A673 (cell line): ENCODE data around the gene LUZP1. TPM values are rescaled to one million over a fixed set of nuclear protein-coding genes. Genes with fewer than 3 reads are reported as not detected.

Experiments used
- BruUV-seq: library from RNA; stranded (reverse); fragments of 400-500 nt; replicated peaks from 2 replicates; lab custom pipeline; 2021; lab: Mats Ljungman, UMichigan
- CTCF ChIA-PET: fragments of 300-600 bp; sonication (Branson Sonifier 250); formaldehyde crosslinking; loops from one replicate; lab custom pipeline; 2022; ENCODE audit warnings: antibody characterized with exemption; lab: Charles Lee
- POLR2A ChIA-PET: fragments of 300-600 bp; sonication (Branson Sonifier 250); formaldehyde crosslinking; loops from one replicate; lab custom pipeline; 2022; ENCODE audit warnings: antibody characterized with exemption; ENCODE audit not compliant: low non-redundant PET; lab: Charles Lee
- DNase-seq: peaks from one replicate; pipeline ENCODE4 v3.0.0-alpha.2; 2015; ENCODE audit warnings: low spot score
- H3K27ac ChIP-seq: fragments of 200-600 bp; sonication (generic); 2 replicates; pipeline ENCODE4 v1.5.1; 2016; ENCODE audit warnings: mixed run types, low read depth, mild to moderate bottlenecking, mixed read lengths, antibody characterized with exemption, low read length; ENCODE audit not compliant: poor library complexity, severe bottlenecking
- H3K27me3 ChIP-seq: fragments of 200-600 bp; sonication (generic); replicated peaks from 2 replicates; pipeline ENCODE4 v1.6.1; 2017; ENCODE audit warnings: mixed run types, low read depth, mild to moderate bottlenecking, mixed read lengths, antibody characterized with exemption, low read length; ENCODE audit not compliant: insufficient read depth, poor library complexity
- H3K36me3 ChIP-seq: fragments of 200-600 bp; sonication (generic); 2 replicates; pipeline ENCODE4 v1.6.1; 2016; ENCODE audit warnings: mixed run types, mild to moderate bottlenecking, mixed read lengths, antibody characterized with exemption, low read length; ENCODE audit not compliant: insufficient read depth, poor library complexity, severe bottlenecking
- H3K4me1 ChIP-seq: fragments of 200-600 bp; sonication (generic); 2 replicates; pipeline ENCODE4 v1.6.1; 2017; ENCODE audit warnings: mixed run types, mild to moderate bottlenecking, mixed read lengths, antibody characterized with exemption, low read length; ENCODE audit not compliant: insufficient read depth, poor library complexity, severe bottlenecking
- H3K4me3 ChIP-seq: fragments of 200-600 bp; sonication (generic); 2 replicates; pipeline ENCODE4 v1.5.1; 2016; ENCODE audit warnings: low read depth, mixed run types, mild to moderate bottlenecking, mixed read lengths, low read length; ENCODE audit not compliant: poor library complexity, severe bottlenecking
- H3K9me3 ChIP-seq: fragments of 200-600 bp; sonication (generic); 2 replicates; pipeline ENCODE4 v1.6.1; 2016; ENCODE audit warnings: mixed run types, low read depth, mild to moderate bottlenecking, mixed read lengths, antibody characterized with exemption, low read length; ENCODE audit not compliant: poor library complexity, severe bottlenecking
- CTCF ChIP-seq: fragments of 300-800, 200-600 bp; sonication (generic); conservative IDR thresholded peaks from 2 replicates; pipeline ENCODE4 v1.5.1; 2017; ENCODE audit warnings: low read depth, mild to moderate bottlenecking, antibody characterized with exemption, low read length, moderate library complexity, mixed read lengths
- EZH2 ChIP-seq: fragments of 200-600 bp; sonication (generic); IDR thresholded peaks from 2 replicates; pipeline ENCODE4 v1.6.1; 2017; ENCODE audit warnings: borderline replicate concordance, low read depth, mild to moderate bottlenecking, mixed read lengths, antibody characterized with exemption, low read length; ENCODE audit not compliant: poor library complexity, severe bottlenecking
- intact Hi-C: fragments of 100-400 bp; cut with micrococcal nuclease; formaldehyde crosslinking; loops from one replicate; pipeline ENCODE4 v1.10.0; 2022; ENCODE audit not compliant: unreplicated experiment
- total RNA-seq: library from RNA; stranded (reverse); gene quantifications from 2 replicates; pipeline ENCODE4 v1.2.3, GENCODE V29; 2021

The LUZP1 gene
- total RNA-seq, 1 experiment from 2014 or later, result 34.9 TPM

DNA sequence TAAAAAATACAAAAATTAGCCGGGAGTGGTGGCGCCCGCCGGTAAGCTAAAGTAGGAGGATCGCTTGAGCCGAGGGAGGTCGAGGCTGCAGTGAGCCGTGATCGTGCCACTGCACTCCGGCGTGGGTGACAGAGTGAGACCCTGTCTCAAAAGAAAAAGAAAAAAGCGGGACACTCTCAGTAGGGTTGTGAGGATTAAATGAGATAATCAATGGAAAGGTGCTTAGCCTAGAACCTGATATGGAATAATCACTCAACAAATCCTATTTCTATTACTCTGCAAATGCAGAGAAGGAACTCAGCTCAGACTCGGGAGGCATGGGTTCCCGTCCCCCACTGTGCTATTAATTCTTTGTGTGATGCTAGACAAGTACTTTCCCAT lies 529 bp upstream of the LUZP1 start:
- Histone ChIP-seq H3K4me3 (no peak overlapping the region), H3K36me3 (no peaks in the 10 kb centered on the region), H3K9me3 (no peaks in the 10 kb centered on the region), H3K27me3 (no peaks in the 10 kb centered on the region), H3K4me1 (peaks cover 32% of the 10 kb centered on the region), H3K27ac (peak overlapping the region; percentile 62)
- intact Hi-C loops, result loop anchor here (5.0 kb wide), 1 partner anchor 42 kb away; no protein-coding TSS in a partner anchor
- no peak for DNase-seq
- ChIA-PET CTCF (interaction anchor here (0.7 to 1.7 kb wide), 4 partner anchors 10 to 466 kb away, joined by 5 to 10 read pairs (median 7); no protein-coding TSS in a partner anchor), POLR2A (interaction anchor here (0.6 kb wide), 2 partner anchors 14 to 62 kb away, joined by 4 to 11 read pairs; no protein-coding TSS in a partner anchor)
- TF ChIP-seq CTCF (no peak), EZH2 (no peak)
- BruUV-seq, result no TSS peak

- ChIA-PET POLR2A (no interaction called here), CTCF (interaction anchor here (0.9 to 1.0 kb wide), 2 partner anchors 9 to 361 kb away, joined by 5 read pairs; no protein-coding TSS in a partner anchor)
- H3K27ac ChIP-seq, result peak overlapping the region; percentile 90
- intact Hi-C loops, result loop anchor here (5.0 kb wide), 1 partner anchor 41 kb away; no protein-coding TSS in a partner anchor
- peak overlapping the region; percentile 90 for H3K4me3 ChIP-seq
- no peaks in the 10 kb centered on the region for H3K9me3 ChIP-seq
- BruUV-seq, result no TSS peak
- H3K36me3 ChIP-seq, result no peaks in the 10 kb centered on the region
- H3K4me1 ChIP-seq, result peaks cover 38% of the 10 kb centered on the region
- DNase-seq, result peak; percentile 28
- TF ChIP-seq EZH2, result no peak
- no peak for TF ChIP-seq CTCF
- H3K27me3 ChIP-seq, result no peaks in the 10 kb centered on the region
Observed at GRCh38 chr1:23168079-23168444, 594 bp downstream of the LUZP1 start.

GRCh38 chr1:23167353-23168078 lies 1.1 kb downstream of the LUZP1 start:
- H3K4me3 ChIP-seq, result peak overlapping the region; percentile 90
- BruUV-seq, result no TSS peak
- peak; percentile 57 for DNase-seq
- TF ChIP-seq CTCF (no peak), EZH2 (no peak)
- CTCF ChIA-PET, result interaction anchor here (0.7 to 1.0 kb wide), 2 partner anchors 9 to 68 kb away, joined by 3 to 5 read pairs; no protein-coding TSS in a partner anchor
- H3K9me3 ChIP-seq, result no peaks in the 10 kb centered on the region
- H3K4me1 ChIP-seq, result peaks cover 38% of the 10 kb centered on the region
- intact Hi-C loops, result loop anchor here (5.0 kb wide), 1 partner anchor 40 kb away; no protein-coding TSS in a partner anchor
- H3K36me3 ChIP-seq, result no peaks in the 10 kb centered on the region
- no peaks in the 10 kb centered on the region for H3K27me3 ChIP-seq
- POLR2A ChIA-PET, result no interaction called here
- peak overlapping the region; percentile 90 for H3K27ac ChIP-seq
